HL-60 (cell line): Measurements from ENCODE around the gene ZNF76.

Source experiments
- TF ChIP-seq, protein P1 (sequence below): IDR thresholded peaks from one replicate; pipeline ENCODE4 v1.5.1; 2011; ENCODE audit warnings: low read length, control low read depth, inconsistent platforms; ENCODE audit not compliant: insufficient read depth
- TF ChIP-seq, protein P2 (sequence below): IDR thresholded peaks from 2 replicates; pipeline ENCODE4 v1.6.1; 2012; ENCODE audit warnings: low read depth; ENCODE audit not compliant: insufficient replicate concordance

DNA sequence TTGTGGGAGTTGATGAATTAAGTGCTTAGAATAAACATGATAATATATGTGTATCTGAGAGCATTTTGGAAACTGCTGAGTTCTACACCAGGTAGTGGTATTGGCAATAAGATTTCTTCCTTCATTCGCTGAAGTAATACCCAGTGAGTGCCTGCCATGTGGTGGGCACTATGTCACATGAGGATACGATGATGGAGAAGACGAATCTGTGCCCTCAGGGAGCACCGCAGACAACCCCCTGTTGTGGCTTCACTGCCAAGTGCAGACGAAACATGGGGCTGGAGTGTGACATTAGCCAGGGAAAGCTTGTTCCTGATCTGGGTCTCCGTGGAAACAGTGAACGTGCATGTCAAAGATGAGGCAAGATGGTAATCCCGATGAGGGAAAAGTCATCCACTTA, 7.9 kb downstream of the ZNF76 start:
- TF ChIP-seq, protein P1, sequence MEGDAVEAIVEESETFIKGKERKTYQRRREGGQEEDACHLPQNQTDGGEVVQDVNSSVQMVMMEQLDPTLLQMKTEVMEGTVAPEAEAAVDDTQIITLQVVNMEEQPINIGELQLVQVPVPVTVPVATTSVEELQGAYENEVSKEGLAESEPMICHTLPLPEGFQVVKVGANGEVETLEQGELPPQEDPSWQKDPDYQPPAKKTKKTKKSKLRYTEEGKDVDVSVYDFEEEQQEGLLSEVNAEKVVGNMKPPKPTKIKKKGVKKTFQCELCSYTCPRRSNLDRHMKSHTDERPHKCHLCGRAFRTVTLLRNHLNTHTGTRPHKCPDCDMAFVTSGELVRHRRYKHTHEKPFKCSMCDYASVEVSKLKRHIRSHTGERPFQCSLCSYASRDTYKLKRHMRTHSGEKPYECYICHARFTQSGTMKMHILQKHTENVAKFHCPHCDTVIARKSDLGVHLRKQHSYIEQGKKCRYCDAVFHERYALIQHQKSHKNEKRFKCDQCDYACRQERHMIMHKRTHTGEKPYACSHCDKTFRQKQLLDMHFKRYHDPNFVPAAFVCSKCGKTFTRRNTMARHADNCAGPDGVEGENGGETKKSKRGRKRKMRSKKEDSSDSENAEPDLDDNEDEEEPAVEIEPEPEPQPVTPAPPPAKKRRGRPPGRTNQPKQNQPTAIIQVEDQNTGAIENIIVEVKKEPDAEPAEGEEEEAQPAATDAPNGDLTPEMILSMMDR, result no peak
- TF ChIP-seq, protein P2, sequence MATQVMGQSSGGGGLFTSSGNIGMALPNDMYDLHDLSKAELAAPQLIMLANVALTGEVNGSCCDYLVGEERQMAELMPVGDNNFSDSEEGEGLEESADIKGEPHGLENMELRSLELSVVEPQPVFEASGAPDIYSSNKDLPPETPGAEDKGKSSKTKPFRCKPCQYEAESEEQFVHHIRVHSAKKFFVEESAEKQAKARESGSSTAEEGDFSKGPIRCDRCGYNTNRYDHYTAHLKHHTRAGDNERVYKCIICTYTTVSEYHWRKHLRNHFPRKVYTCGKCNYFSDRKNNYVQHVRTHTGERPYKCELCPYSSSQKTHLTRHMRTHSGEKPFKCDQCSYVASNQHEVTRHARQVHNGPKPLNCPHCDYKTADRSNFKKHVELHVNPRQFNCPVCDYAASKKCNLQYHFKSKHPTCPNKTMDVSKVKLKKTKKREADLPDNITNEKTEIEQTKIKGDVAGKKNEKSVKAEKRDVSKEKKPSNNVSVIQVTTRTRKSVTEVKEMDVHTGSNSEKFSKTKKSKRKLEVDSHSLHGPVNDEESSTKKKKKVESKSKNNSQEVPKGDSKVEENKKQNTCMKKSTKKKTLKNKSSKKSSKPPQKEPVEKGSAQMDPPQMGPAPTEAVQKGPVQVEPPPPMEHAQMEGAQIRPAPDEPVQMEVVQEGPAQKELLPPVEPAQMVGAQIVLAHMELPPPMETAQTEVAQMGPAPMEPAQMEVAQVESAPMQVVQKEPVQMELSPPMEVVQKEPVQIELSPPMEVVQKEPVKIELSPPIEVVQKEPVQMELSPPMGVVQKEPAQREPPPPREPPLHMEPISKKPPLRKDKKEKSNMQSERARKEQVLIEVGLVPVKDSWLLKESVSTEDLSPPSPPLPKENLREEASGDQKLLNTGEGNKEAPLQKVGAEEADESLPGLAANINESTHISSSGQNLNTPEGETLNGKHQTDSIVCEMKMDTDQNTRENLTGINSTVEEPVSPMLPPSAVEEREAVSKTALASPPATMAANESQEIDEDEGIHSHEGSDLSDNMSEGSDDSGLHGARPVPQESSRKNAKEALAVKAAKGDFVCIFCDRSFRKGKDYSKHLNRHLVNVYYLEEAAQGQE, result no peak
